LNCAP (cell line): Measurements from ENCODE around the gene MN1.

Experiments used
- CTCF ChIP-seq: fragments of 450-650 bp; IDR thresholded peaks from 2 replicates; pipeline ENCODE4 v1.5.1; 2017; ENCODE audit warnings: mild to moderate bottlenecking

Gene MN1

DNA sequence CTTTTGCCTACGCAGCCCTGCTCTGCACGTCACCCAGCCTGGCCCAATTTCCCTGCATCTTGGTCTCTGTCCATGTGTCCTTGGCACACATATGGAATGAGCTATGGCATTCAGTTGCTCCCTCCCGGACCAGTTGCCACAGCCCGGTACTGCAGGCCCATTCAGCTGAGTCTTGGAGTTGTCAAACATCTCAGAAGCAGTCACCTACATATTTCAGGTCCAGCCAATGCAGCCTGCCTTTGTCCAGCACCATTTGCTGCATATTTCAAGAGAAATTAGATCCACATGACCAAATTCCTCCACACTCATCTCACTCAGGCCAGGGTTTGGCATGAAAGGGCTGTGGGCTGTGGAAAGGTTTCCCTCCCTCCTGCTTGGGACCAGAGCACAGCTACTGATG, 76.8 kb downstream of the MN1 start:
- no peak for TF ChIP-seq CTCF

- no peak for TF ChIP-seq CTCF
Observed at GRCh38 chr22:27724157-27724556, 77.4 kb downstream of the MN1 start.

GRCh38 chr22:27723708-27724107, 77.8 kb downstream of the MN1 start:
- no peak for TF ChIP-seq CTCF

- no peak for TF ChIP-seq CTCF
Observed at GRCh38 chr22:27723158-27723557, 78.4 kb downstream of the MN1 start.

DNA sequence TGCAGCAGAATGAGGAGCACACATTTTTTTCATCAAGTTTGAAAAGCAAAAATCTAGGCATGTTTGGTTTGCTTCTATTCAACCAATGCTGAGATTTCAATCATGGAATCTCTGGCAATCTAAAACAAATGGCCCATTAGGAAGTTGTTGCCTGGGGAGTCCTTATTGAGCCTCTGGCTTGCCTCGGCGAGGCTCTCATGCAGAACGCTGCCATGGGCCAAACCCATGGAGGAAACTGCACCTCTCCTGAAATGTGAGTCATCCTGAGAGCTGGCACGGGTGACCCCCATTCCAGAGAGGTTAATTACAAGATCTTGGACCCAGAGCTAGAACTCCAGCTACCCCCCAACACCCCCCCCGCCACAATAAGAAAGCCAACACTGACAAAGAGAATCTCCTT, 80.7 kb downstream of the MN1 start:
- no peak for TF ChIP-seq CTCF

GRCh38 chr22:27719535-27720227, 81.9 kb downstream of the MN1 start:
- TF ChIP-seq CTCF: no peak

GRCh38 chr22:27719036-27719347, 82.6 kb downstream of the MN1 start:
- no peak for TF ChIP-seq CTCF
